K562 (cell line): ENCODE results near the gene GNG7.

Experiments
- ARNT ChIP-seq, 2 experiments: fragments of 450-650 bp; IDR thresholded peaks; 2 replicates each; pipeline ENCODE4 v1.6.1; 2016; ENCODE audit warnings: mild to moderate bottlenecking in 1 of 2
- COPS2 ChIP-seq: fragments of 450-650 bp; conservative IDR thresholded peaks from 2 replicates; pipeline ENCODE4 v1.6.1; 2016; ENCODE audit warnings: mild to moderate bottlenecking, moderate library complexity
- CTCF ChIP-seq, 3 experiments: IDR thresholded peaks in 2 of 3; conservative IDR thresholded peaks in 1 of 3; 2 replicates each; pipeline ENCODE4 v1.5.1; 2011 to 2012; ENCODE audit warnings: low read length in 3 of 3, mild to moderate bottlenecking in 3 of 3, control low read depth in 2 of 3, improper control_type of control experiment in 1 of 3, inconsistent platforms in 1 of 3, low read depth in 1 of 3, mixed read lengths in 1 of 3, moderate library complexity in 1 of 3; ENCODE audit not compliant: insufficient read depth in 2 of 3
- EHMT2 ChIP-seq: fragments of 450-650 bp; IDR thresholded peaks from 2 replicates; pipeline ENCODE4 v1.6.1; 2018; ENCODE audit warnings: antibody characterized with exemption
- MAX ChIP-seq: sonication (generic); formaldehyde crosslinking; IDR thresholded peaks from 2 replicates; pipeline ENCODE4 v1.9.0; 2022; ENCODE audit warnings: mild to moderate bottlenecking, missing genetic modification reagents
- PHF21A ChIP-seq: fragments of 450-650 bp; IDR thresholded peaks from 2 replicates; pipeline ENCODE4 v1.6.1; 2017; ENCODE audit warnings: low read depth, borderline replicate concordance
- POLR2A ChIP-seq: fragments of 450-650 bp; conservative IDR thresholded peaks from 2 replicates; pipeline ENCODE4 v1.6.1; 2016
- REST ChIP-seq, 2 experiments: fragments of 450-650 bp; formaldehyde crosslinking in 1 of 2; IDR thresholded peaks; 2 replicates each; pipeline versions ENCODE4 v1.4.0 to v1.6.1; 2014 to 2020; ENCODE audit warnings: mild to moderate bottlenecking in 2 of 2, borderline replicate concordance in 1 of 2, low read depth in 1 of 2
- TAF1 ChIP-seq: IDR thresholded peaks from 2 replicates; pipeline ENCODE4 v1.6.1; 2011; ENCODE audit warnings: mild to moderate bottlenecking, low read length, moderate library complexity; ENCODE audit not compliant: insufficient read depth, control insufficient read depth, severe bottlenecking; ENCODE audit errors: extremely low read depth
- ZFPM2 ChIP-seq: fragments of 250-450 bp; sonication (Bioruptor Pico); IDR thresholded peaks from 2 replicates; pipeline ENCODE4 v1.5.1; 2022; ENCODE audit warnings: mild to moderate bottlenecking
- ZNF316 ChIP-seq: fragments of 450-650 bp; IDR thresholded peaks from 2 replicates; pipeline ENCODE4 v1.6.1; 2016
- ZNF398 ChIP-seq: fragments of 250-450 bp; sonication (Bioruptor Pico); IDR thresholded peaks from 2 replicates; pipeline ENCODE4 v1.8.0; 2021; ENCODE audit warnings: moderate library complexity, mild to moderate bottlenecking, inconsistent platforms

- TF ChIP-seq COPS2, result no peak
- no peak for TF ChIP-seq PHF21A
- no peak for TF ChIP-seq ARNT (IDR thresholded peaks at IDR 0.05)
- TF ChIP-seq ZNF398 (CRISPR knock-in tag), result no peak
- no peak for TF ChIP-seq REST (IDR thresholded peaks at IDR 0.05; ENCODE audit: borderline replicate concordance)
- TF ChIP-seq REST (CRISPR knock-in tag; IDR thresholded peaks at IDR 0.05; ENCODE audit: low read depth), result no peak
- no peak for TF ChIP-seq CTCF (IDR thresholded peaks at IDR 0.05 in 2 of 3, conservative IDR thresholded peaks at IDR 0.05 in 1 of 3; ENCODE audit: insufficient read depth in 2 of 3, low read depth in 1 of 3, low read length in 3 of 3)
- no peak for TF ChIP-seq POLR2A
- no peak for TF ChIP-seq ZNF316
- TF ChIP-seq ZFPM2 (CRISPR knock-in tag), result no peak
- no peak for TF ChIP-seq EHMT2
- no peak for TF ChIP-seq TAF1
- TF ChIP-seq MAX (CRISPR knock-in tag), result peak; percentile 70; the same call in 1 of the 2 replicates
Observed at GRCh38 chr19:2475018-2475701, 227.3 kb downstream of the GNG7 start.
